ENCODE results near the gene SPATA19.

Gene SPATA19

DNA sequence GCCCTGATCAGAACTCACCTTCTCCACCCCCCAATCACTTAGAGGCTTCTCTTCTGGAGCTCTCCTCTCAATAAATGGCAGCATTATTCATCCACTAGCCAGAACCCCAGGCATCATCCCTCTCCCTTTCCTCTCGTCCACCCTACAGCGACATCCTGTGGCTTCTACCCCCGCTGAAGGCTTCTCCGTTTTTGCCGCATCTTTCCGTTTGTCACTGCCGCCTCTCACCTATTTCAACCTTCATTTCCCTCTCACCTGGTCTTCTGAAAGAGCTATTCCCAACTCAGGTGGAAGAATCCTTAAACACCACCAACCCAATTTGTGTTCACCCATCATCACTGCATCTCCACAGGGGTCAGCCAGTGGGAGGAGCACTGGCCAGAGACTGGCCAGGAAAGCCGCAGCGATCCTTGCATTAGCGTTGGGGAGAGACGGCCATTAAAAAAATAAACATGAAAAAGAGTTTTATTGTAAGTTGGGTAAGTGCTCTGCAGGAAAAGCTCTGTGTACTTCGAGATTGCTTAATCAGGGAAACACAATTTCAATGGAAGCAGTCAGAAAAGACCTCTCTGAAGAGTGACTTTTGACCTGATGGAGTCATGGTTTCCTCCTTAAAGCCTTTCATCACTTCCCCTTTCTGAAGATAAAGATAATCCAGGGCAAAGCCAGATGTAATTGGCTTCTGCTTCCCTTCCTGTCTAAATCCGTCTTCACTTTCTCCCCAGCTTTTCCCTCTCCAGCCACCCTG, 36.7 kb downstream of the SPATA19 start:
- in situ Hi-C loops (cut with MboI; ENCODE audit: low pct_unique_long_range_greater_than_20kb, low sequenced_read_pairs, unreplicated experiment) = loop anchor here (25.0 kb wide), 1 partner anchor 671 kb away; no protein-coding TSS in a partner anchor
- no peak for DNase-seq (ENCODE audit: low spot score)
- TF ChIP-seq, protein P1, sequence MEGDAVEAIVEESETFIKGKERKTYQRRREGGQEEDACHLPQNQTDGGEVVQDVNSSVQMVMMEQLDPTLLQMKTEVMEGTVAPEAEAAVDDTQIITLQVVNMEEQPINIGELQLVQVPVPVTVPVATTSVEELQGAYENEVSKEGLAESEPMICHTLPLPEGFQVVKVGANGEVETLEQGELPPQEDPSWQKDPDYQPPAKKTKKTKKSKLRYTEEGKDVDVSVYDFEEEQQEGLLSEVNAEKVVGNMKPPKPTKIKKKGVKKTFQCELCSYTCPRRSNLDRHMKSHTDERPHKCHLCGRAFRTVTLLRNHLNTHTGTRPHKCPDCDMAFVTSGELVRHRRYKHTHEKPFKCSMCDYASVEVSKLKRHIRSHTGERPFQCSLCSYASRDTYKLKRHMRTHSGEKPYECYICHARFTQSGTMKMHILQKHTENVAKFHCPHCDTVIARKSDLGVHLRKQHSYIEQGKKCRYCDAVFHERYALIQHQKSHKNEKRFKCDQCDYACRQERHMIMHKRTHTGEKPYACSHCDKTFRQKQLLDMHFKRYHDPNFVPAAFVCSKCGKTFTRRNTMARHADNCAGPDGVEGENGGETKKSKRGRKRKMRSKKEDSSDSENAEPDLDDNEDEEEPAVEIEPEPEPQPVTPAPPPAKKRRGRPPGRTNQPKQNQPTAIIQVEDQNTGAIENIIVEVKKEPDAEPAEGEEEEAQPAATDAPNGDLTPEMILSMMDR (IDR thresholded peaks at IDR 0.05; ENCODE audit: extremely low read depth, insufficient read depth, missing control alignments) = no peak

DNA sequence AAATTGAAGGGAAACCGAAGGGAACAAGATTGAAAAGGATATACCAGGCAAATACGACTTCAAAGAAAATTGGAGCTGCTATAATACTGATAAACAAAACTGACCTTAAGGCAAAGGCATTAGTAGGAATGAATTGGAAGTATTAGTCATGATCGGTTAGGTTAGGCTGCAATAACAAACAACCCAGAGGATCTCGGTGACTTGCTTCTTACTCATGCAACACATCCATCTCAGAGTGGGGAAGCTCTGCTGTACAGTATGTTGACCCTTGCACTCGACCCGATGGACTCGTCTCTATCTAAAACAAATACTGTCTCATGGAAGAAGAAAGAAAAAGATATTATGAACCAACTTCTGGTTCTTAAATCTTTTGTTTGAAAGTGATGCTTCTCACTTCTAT, 42.3 kb downstream of the SPATA19 start:
- in situ Hi-C loops (cut with MboI; ENCODE audit: low pct_unique_long_range_greater_than_20kb, low sequenced_read_pairs, unreplicated experiment) = loop anchor here (25.0 kb wide), 1 partner anchor 666 kb away; no protein-coding TSS in a partner anchor
- no peak for DNase-seq (ENCODE audit: low spot score)
- TF ChIP-seq, protein P1 (IDR thresholded peaks at IDR 0.05; ENCODE audit: extremely low read depth, insufficient read depth, missing control alignments) = no peak

DNA sequence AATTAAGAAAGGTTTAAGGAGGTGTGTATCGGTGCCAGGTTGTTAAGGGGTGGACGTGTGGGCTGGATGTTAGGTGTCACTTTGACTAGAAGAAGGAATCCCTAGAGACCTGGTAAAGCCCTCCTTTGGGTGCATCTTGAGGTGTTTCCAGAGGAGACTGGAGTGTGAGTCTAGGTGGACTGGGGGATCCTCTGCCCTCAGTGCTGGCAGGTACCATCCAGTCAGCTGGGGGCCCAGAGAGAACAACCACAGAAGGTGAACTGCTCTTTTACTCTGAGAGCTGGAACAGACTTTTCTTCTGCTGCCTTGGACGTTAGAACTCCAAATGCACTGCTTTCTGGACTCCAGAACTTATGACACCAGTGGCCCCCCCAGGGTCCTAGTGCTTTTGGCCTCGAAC, 44.0 kb downstream of the SPATA19 start:
- DNase-seq (ENCODE audit: low spot score) = no peak
- in situ Hi-C loops (cut with MboI; ENCODE audit: low pct_unique_long_range_greater_than_20kb, low sequenced_read_pairs, unreplicated experiment) = loop anchor here (25.0 kb wide), 1 partner anchor 664 kb away; no protein-coding TSS in a partner anchor
- TF ChIP-seq, protein P1 (IDR thresholded peaks at IDR 0.05; ENCODE audit: extremely low read depth, insufficient read depth, missing control alignments) = no peak

DNA sequence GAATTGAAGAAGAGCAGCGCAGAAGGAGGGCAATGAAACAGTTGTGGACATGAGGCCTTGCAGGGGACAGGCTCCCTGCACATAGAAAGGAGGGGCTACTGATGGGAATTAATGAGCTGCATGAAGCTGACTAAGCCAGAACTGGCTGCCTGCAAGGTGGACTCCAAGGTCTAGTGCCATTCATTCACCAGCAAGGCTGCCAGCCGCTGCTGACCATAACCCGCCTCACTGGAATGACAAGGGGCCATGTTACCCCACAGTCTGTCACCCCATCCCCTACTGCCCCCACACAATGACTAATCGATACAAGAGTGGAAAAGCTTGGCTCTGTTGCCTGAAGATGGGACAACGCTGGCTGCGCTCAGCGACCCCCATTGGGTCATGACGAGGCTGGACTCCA, 44.6 kb downstream of the SPATA19 start:
- DNase-seq (ENCODE audit: low spot score) = no peak
- in situ Hi-C loops (cut with MboI; ENCODE audit: low pct_unique_long_range_greater_than_20kb, low sequenced_read_pairs, unreplicated experiment) = loop anchor here (25.0 kb wide), 1 partner anchor 663 kb away; no protein-coding TSS in a partner anchor
- TF ChIP-seq, protein P1 (IDR thresholded peaks at IDR 0.05; ENCODE audit: extremely low read depth, insufficient read depth, missing control alignments) = no peak

DNA sequence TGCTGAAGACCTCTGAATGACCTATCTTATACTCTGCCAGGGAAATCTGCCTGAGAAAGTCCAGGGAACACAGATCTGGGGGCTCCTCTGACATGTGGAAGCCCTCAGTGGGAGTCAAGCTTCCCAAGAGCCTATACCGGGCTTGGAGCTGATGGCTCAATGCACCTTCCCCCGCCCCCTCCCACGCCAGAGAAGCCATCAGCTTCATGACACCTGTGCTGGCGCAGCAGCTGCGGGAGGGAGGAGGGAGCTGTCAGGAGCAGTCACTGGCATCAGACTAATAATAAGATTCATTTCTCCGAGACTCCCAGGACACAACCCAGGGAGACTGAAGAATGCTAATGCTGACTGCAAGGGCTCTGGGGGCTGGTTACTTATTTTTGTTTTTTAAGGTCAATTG, 47.8 kb downstream of the SPATA19 start:
- DNase-seq (ENCODE audit: low spot score) = no peak
- in situ Hi-C loops (cut with MboI; ENCODE audit: low pct_unique_long_range_greater_than_20kb, low sequenced_read_pairs, unreplicated experiment) = no loop called here
- TF ChIP-seq, protein P1 (IDR thresholded peaks at IDR 0.05; ENCODE audit: extremely low read depth, insufficient read depth, missing control alignments) = no peak

DNA sequence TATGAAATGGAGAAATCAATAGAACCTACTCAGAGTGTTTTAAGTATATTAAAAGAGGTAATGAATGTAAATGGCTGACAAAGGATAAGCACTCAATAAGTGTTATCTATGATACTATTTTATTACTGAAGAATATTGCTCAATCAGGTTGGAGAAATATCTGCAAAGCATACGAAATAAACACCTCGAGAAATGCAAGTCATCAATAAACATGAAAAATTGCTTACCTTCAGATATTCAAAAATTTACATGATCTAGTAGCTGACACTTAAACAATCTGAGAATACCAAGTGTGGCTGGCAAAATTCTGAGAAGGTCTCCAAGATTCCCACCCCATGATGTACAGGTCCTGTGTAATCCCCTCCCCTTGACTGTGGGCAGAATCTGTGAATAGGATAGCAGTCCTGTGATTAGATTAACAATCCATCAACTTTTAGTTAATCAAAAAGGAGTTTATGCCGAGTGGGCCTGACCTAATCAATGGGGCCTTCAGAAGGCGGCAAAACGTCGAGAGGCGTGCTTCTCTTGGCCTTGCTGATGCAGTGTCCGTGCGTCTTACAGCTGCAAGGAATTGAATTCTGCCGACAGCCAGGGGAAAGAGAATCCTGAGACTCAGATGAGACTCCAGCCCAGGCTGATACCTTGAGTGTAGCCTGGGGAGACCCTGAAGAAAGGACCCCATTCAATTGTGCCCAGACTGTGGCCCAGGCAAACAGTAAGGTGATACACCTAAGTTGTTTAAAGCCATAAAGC, 49.1 kb downstream of the SPATA19 start:
- no peak for DNase-seq (ENCODE audit: low spot score)
- TF ChIP-seq, protein P1 (IDR thresholded peaks at IDR 0.05; ENCODE audit: extremely low read depth, insufficient read depth, missing control alignments) = no peak
- in situ Hi-C loops (cut with MboI; ENCODE audit: low pct_unique_long_range_greater_than_20kb, low sequenced_read_pairs, unreplicated experiment) = no loop called here

All from GM13977 (cell line).